NCI-H345 treated with DMSO at 0.1 percent for 48 hours (cell line): ENCODE data around the gene UNKL.

Experiments used
- DNase-seq: peaks from one replicate; lab custom pipeline; 2025; ENCODE audit not compliant: unreplicated experiment; lab: John Stamatoyannopoulos, UW

The UNKL gene

DNA sequence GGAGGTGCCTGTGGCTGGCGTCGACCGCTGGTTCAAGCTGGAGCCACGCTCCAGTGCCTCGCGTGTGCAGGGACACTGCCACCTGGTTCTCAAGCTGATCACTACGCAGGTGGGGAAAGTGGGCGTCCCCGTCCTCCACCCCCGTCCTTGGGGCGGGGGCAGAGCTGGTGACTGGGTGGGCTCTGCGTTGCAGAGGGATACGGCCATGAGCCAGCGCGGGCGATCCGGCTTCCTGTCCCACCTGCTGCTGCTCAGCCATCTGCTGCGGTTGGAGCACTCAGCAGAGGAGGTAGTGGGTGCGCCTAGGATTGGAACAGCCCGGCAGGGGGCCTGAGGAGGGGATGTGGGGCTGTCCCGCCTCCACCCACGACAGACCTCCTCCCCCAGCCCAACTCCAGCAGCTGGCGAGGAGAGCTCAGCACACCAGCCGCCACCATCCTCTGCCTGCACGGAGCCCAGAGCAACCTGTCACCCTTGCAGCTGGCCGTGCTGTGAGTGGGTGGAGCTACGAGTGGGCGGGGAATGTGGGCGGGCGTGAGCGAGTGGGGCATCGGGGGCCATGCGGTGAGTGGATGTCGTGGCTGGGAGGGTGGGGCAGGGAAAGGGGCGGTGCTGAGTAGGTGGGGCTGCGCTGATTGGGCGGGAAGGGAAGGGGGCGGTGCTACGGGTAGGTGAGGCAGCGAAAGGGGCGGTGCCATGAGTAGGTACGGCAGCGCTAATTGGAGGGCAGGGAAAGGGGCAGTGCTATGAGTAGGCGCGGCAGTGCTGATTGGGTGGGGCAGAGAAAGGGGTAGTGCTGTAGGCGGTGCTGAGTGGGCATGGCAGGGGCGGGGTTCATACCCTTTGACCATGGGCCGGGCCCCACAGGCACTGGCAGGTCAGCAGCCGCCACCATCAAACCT, 71.7 kb downstream of the UNKL start:
- peak; percentile 94 for DNase-seq

DNA sequence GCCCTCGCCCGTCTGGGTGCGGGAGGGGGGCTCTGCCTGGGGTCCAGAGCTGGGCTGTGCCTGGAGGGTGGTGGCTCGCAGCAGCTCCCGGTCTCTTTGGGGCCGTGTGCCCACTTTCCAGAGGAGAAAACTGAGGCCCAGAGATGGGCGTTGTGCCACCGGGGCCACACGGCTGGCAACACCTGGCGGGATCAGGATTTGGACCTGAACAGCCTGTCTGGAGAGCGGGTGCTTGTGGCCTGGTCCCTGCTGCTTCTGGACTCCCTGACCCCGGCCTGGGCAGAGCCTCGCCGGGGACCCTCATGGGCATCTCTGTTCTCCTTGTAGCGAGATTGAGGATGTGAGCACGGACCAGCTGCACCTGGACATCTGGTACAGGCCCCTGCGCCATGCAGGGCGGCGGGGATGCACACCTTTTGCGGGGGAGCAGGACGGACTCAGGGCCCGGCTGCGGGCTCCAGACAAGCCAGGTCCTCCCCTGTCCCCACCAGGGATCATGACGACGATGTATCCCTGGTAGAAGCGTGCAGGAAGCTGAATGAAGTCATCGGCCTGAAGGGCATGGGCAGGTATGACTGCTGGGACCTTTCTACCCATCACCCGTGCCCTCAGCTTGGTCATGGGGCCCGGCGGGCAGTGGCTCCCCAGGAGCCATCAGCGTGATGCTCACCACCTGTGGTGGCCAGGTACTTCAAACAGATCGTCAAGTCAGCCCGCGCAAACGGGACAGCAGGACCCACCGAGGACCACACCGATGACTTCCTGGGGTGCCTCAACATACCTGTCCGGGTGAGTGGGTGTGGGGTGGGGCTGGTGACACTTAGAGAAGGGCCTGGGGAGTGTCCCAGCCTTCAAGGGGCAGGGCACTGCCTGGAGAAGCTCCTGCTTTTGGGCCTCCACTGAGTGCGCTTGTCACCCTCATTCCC, 72.7 kb downstream of the UNKL start:
- no peak for DNase-seq

DNA sequence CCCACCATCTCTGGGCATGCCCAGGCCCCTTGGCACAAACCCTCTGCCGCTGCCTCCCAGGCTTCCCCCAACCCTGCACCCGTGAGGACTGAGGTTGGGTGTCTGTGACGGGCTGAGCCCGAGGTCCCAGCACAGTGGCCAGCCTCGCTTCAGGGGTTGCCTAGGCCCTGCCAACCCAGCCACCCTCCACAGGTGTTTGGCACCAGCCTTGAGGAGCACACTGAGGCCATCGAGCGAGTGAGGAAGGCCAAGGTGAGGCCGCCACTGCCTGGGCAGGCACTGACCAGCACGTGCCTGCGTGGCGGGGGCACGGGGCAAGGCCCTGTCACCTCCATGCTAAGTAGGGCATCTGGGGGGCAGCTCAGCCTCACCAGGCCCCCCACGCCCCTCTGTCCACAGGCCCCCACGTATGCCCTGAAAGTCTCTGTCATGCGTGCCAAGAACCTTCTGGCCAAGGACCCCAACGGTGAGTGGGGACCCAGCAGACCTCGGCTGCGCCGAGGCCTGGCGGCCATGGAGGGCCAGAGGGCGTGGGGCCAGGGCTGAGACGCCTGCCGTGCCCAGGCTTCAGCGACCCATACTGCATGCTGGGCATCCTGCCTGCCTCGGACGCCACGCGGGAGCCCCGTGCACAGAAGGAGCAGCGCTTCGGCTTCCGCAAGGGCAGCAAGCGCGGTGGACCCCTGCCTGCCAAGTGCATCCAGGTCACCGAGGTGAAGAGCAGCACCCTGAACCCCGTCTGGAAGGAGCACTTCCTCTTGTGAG, 73.6 kb downstream of the UNKL start:
- no peak for DNase-seq

- no peak for DNase-seq
These were observed 75.4 kb downstream of the UNKL start for GRCh38 chr16:1338855-1339675.

GRCh38 chr16:1338119-1338730, 76.3 kb downstream of the UNKL start:
- no peak for DNase-seq

GRCh38 chr16:1337486-1337885, 77.0 kb downstream of the UNKL start:
- no peak for DNase-seq

DNA sequence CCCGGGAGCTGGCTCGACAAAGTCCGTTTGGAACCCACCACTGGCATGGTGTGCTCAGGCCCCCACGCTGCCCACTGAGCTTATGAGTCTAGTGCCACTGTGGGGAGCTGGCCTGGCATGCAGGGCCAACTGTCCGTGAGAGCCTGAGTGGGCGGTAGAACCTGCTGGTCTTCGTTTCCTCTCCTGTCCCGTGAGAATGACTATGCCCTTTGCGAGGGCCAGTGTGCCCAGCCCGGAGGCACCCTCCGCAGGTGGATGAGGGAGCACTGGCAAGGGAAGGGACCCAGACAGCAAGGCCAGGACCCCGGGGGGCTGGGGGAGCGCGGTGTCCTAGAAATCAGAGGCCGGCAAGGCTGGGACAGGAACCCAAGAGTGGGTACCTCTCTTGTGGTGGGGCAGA, 77.9 kb downstream of the UNKL start:
- no peak for DNase-seq

- no peak for DNase-seq
These were observed 78.5 kb downstream of the UNKL start for GRCh38 chr16:1335996-1336395.

DNA sequence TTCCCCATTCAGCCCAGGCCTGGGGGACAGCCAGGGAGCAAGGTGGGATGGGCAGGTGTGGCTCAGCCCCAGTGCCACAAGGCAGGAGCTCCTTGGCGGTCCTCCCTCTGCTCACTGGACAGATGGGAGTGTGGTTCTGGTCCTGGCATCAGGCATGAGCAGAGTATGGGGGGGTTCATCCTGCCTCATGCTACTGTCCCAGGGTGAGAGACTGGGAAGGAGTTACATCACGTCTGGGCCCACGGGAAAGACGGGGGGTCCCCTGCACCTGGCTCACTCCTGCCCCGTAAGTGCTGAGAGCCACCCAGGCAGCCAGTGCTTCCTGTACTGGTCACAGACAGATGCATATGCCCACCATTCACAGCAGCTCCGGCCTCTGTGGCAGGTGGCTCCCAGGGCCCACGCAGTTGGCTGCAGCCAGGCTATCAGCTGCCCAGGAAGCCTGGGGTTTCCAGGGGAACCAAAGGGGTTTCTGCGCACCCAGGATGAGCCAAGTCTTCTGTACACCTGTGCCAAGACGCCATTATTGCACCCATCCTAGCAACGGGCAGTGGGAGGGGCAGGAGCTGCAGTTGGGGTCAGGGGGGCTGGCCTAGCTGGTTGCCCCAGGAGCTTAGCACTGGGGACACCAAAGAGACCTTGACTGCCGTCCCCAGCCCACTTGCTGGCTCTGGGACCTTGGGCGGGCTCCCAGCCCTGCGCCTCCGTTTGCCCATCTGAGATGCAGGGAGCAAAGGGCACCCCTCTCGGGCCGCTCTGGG, 79.1 kb downstream of the UNKL start:
- no peak for DNase-seq

DNA sequence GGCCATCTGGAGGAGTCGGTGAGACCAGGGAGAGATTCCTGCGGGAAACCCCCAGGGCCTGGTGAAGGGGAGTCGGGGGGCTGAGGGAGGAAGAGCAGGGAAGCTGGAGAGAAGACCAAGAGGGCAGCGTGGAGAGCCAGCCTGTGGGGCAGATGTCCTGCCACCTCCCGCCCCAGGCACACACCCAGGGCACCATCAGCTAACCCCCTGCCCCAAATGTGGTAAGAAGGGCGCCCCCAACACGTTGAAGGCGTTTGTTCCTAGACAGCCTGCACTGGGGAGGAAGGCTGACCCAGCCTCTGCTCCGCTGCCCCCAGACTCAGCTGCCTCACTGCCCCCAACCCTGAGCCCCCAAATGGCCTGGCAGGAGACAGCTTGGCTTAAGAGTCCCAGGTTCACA, 79.8 kb downstream of the UNKL start:
- DNase-seq, result no peak

DNA sequence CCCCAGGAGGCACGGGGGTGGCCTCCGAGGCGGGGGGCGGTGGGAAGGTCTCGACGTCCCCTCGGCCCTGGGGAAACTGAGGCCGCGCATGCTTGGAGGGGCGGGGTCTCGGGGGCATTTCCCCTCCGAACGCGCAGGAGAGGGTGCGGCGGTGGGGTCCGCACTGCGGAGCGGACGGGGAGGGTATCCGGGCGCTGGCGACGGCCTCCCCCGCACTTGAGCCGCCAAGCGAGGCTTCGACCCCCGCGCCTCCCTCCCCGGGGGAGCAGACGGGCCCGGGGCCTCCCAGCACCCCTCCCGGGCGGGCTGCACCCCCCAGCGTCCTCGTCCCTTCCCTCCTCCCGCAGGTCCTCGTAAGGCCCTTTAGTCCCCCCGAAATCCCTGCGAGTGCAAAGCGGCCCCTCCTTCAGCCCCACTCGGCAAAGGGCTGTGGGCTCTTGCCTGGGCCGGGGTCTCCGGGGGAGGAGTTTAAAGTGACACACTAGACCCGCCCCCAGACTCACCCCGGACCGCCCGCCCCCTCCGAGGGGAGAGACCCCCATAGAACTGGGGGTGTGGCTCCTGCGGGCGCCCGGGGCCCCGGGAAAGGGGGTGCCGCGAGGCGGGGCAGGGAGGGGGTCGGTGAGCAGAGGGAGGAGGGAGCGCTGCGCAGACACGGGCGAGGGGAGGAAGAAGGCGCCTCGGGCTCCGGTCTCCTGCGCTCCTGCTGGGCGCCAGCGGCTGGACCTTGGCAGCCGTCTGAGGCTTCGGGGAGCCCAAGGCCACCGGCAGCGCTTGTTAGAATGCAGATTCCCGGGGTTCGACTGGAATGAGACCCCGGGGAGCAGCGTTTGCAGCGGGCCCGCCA, 80.4 kb downstream of the UNKL start:
- no peak for DNase-seq

- no peak for DNase-seq
These were observed 81.2 kb downstream of the UNKL start, which contains the start of gene BAIAP3 for GRCh38 chr16:1333149-1333812. Gene BAIAP3, plus strand, starts transcription at chr16:1333645. Its CDS starts 4,905 bp downstream, at chr16:1338550.

DNA sequence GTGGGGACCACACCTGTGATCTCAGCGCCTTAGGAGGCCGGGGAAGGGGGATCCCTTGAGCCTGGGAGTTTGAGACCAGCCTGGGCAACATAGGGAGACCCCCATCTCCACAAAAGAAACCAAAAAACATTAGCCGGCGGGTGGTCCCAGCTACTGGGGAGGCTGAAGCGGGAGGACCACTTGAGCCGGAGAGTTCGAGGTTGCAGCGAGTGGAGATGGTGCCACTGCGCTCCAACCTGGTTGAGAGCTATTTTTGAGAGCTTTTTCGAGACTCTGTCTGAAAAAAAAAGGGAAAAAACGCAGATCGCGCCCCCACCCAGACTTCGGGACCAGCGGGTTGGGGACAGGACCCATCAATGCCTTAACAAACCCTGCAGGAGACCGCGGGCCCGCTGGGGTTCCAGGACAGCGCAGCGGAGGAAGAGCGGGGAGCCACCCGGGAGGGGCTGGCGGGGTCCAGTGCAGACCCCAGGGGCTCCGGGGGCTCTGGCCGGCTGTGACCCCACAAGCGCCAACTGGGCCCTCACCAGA, 81.8 kb downstream of the UNKL start:
- DNase-seq, result no peak

- no peak for DNase-seq
These were observed 82.5 kb downstream of the UNKL start for GRCh38 chr16:1331712-1332617.

DNA sequence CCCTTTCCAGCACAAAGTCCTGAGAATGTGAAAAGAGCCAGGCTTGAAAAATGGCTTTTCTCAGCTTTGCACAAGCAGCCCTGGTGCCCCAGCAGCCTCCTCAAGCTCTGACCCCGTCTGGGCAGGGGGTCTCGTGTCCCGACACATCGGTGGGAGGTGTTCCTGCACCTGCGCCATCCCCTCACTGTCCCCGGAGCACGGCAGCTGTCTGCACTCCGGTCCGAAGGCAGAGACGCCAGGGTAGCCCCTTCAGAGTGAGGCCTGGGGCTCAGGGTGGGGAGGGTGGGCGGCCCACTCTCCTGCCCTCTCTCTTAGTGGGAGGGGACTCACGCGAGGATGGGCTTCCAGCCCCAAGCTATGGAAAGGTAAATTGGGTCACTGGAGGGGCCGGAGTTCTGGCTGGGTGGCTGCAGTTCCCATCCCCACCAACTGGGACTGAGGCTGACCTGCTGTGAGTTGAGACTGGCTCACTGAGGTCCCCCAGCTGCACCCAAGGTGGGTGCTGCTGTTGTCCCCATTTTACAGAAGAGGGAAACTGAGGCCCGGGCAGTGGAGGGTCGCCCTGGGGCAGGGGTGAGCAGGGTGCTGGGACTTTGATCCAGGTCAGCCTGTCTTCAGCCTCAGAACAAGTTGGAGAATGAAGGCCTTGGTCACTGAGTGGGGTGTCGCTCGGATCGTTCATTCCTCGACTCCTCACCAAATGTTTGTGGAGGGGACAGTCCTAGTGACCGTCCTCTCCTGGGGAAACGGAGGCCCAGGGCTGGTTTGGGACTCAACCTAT, 83.4 kb downstream of the UNKL start:
- DNase-seq, result no peak
